ENCODE measurements around the gene ZSCAN22. TPM values are rescaled to one million over a fixed set of nuclear protein-coding genes. Genes with fewer than 3 reads are reported as not detected.

The ZSCAN22 gene
- total RNA-seq, 4 donors from 2014 or later = 1.1 to 2.4 (median 1.8) TPM

DNA sequence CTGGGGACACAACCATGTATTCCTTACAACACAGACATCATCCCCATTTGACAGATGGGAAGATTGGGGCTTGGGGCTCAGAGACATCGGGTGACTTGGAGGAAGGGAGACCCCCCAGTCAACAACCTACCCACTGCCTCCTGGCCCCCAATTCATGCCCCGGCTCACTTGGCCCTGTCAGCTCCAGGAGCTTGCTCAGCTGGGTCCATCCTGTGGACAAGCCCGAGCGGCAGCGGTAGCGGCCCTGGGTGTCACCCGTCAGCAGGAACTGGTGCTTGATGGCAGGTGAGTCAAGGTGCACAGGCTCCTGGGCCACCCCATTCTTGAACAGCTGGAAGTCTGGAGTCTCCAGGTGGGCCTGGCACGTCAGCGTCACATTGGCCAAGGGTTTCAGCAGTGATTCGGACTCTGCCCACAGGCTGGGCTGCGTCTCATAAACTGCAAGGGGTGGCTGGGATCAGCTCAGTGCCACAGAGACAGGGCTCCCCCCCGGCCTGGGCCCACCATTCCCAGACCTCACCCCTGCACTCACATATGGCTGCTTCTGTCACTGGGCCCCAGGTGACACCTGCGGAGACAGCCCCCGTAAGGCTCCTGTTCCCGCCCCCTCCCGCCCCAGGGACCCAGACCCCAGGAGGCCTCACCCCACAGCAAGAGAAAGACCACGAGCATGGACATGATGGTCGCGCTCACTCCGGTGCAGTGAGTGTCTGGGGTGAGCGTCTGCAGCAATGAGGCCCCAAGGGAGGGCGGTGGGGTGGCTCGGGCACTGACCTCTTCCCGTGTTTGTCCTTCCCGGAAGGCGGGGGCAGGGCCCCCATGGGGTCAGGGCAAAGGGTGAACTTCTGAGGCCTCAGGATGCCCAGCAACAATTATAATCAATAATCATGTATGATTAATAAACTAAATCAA is 26.2 kb downstream of the ZSCAN22 start, which contains the start of gene A1BG:
TSS of gene A1BG (minus strand) at position 733 of the 912 bp plus-strand sequence. CDS start at position 678, 55 bp downstream.
- no peak for ATAC-seq
- in situ Hi-C loops (cut with MboI; ENCODE audit: low sequenced_read_pairs in 4 of 4) = no loop called here
- TF ChIP-seq, protein P1, sequence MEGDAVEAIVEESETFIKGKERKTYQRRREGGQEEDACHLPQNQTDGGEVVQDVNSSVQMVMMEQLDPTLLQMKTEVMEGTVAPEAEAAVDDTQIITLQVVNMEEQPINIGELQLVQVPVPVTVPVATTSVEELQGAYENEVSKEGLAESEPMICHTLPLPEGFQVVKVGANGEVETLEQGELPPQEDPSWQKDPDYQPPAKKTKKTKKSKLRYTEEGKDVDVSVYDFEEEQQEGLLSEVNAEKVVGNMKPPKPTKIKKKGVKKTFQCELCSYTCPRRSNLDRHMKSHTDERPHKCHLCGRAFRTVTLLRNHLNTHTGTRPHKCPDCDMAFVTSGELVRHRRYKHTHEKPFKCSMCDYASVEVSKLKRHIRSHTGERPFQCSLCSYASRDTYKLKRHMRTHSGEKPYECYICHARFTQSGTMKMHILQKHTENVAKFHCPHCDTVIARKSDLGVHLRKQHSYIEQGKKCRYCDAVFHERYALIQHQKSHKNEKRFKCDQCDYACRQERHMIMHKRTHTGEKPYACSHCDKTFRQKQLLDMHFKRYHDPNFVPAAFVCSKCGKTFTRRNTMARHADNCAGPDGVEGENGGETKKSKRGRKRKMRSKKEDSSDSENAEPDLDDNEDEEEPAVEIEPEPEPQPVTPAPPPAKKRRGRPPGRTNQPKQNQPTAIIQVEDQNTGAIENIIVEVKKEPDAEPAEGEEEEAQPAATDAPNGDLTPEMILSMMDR (IDR thresholded peaks at IDR 0.05 in 4 of 5, conservative IDR thresholded peaks at IDR 0.05 in 1 of 5) = no peak
- no peak for TF ChIP-seq POLR2A (IDR thresholded peaks at IDR 0.05)
- Histone ChIP-seq H3K36me3 (no peaks in the 10 kb centered on the region), H3K27me3 (peaks cover 8 to 44% (median 24%) of the 10 kb centered on the region in 3 donors), H3K4me1 (no peaks in the 10 kb centered on the region), H3K4me3 (no peak within 1 kb of the TSS), H3K9me3 (no peaks in the 10 kb centered on the region), H3K27ac (no peak within 1 kb of the TSS)
- intact Hi-C loops (cut with DNase I; ENCODE audit: low total_unique reads) = no loop called here
- DNase-seq = no peak

DNA sequence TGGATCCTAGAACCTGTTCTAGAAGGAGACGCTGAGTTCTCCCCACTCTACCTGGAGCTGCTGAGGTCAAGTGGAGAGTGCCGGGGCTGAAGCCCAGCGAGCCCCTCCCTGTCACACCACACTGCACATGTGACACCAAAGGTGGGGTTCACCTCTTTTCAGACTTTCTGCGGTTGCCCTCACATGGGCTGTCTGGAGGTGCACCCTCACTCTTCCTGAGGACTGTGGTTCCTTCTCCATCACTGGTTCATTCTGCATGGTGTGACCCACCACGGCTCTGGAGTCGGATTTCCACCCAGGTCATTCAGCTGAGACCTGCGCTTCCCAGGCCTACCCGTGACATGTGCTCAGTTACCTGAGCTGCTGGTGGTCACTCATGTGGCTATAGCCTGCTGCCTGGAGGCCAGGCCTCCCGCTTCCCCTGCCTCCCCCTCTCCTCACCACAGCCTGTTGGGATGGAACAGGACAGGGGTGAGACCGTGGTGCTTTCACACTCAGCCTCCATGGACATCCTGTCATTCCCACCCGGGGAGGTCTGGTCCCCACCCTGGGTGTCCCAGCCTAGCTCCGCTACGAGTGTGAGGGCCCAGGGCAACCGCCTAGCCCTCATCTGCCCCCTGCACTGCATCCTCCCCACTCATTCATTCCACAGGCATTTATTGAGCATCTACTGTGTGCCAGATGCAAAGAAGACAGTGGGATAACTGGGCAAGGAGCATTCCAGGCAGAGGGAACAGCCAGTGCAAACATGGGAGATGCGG is 27.1 kb downstream of the ZSCAN22 start:
- DNase-seq = no peak
- in situ Hi-C loops (cut with MboI; ENCODE audit: low sequenced_read_pairs in 4 of 4) = no loop called here
- Histone ChIP-seq H3K36me3 (no peaks in the 10 kb centered on the region), H3K9me3 (no peaks in the 10 kb centered on the region), H3K27me3 (peaks cover 7 to 35% (median 23%) of the 10 kb centered on the region in 3 donors), H3K27ac (no peak overlapping the region), H3K4me1 (no peaks in the 10 kb centered on the region), H3K4me3 (no peak overlapping the region)
- intact Hi-C loops (cut with DNase I; ENCODE audit: low total_unique reads) = no loop called here
- no peak for ATAC-seq
- TF ChIP-seq, protein P1 (IDR thresholded peaks at IDR 0.05 in 4 of 5, conservative IDR thresholded peaks at IDR 0.05 in 1 of 5) = no peak
- TF ChIP-seq POLR2A (IDR thresholded peaks at IDR 0.05) = no peak

DNA sequence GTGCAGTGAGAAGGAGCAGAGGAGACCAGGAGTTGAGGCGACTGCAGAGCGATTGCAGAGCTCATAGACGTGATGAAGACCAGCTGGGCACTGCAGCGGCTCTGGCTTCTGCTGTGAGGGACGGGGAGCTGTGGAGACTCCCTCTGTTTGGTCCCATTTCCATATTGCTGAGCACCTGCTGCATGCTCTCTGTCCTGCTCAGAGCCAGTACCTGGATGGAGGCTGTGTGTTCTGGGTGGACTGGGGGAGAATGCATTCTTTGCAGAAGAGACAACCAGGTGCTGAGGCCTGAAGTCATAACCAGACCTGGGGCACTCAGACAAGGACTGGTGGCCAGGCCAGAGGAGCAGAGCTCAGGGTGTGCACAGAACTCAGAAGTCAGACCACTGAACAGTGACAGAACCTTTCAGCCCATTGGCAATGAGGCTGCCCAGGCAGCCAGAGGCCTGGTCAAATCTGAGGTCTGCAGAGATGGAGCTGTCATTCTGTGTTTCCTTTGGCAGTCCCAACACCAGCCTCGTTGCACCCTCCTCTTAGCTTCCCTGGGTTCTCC is 27.8 kb downstream of the ZSCAN22 start:
- TF ChIP-seq, protein P1 (IDR thresholded peaks at IDR 0.05 in 4 of 5, conservative IDR thresholded peaks at IDR 0.05 in 1 of 5) = no peak
- TF ChIP-seq POLR2A (IDR thresholded peaks at IDR 0.05) = no peak
- Histone ChIP-seq H3K36me3 (no peaks in the 10 kb centered on the region), H3K4me1 (no peaks in the 10 kb centered on the region), H3K27me3 (peaks cover 5 to 32% (median 23%) of the 10 kb centered on the region in 3 donors), H3K9me3 (no peaks in the 10 kb centered on the region), H3K27ac (no peak overlapping the region), H3K4me3 (no peak overlapping the region)
- DNase-seq (no peak), ATAC-seq (no peak)
- in situ Hi-C loops (cut with MboI; ENCODE audit: low sequenced_read_pairs in 4 of 4) (no loop called here), intact Hi-C loops (cut with DNase I; ENCODE audit: low total_unique reads) (no loop called here)

DNA sequence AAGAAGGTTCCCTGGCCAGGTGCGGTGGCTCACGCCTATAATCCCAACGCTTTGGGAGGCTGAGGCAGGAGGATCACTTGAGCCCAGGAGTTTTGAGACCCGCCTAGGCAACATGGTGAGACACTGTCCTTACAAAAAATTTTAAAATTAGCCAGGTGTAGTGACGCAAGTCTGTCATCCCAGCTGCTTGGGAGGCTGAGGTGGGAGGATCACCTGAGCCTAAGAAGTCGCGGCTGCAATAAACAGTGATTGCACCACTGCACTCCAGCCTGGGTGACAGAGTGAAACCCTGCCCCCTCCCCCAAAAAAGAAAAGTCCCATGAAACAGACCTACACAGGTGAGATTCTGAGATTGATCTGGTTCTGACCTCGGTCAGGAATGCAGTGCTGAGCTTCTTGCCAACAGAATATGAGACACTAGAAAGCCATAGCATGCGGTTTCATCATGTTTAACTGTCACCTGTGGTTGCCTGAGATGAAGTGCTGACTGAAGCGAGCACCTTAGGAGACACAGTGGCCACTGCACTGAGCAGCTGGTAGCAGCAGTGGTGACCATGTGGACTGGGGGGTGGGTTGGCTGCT is 28.5 kb downstream of the ZSCAN22 start:
- Histone ChIP-seq H3K9me3 (no peaks in the 10 kb centered on the region), H3K4me3 (no peak overlapping the region), H3K4me1 (no peaks in the 10 kb centered on the region), H3K36me3 (no peaks in the 10 kb centered on the region), H3K27ac (no peak overlapping the region), H3K27me3 (peaks cover 2 to 32% (median 17%) of the 10 kb centered on the region in 3 donors)
- in situ Hi-C loops (cut with MboI; ENCODE audit: low sequenced_read_pairs in 4 of 4) (no loop called here), intact Hi-C loops (cut with DNase I; ENCODE audit: low total_unique reads) (no loop called here)
- DNase-seq (no peak), ATAC-seq (no peak)
- TF ChIP-seq, protein P1 (IDR thresholded peaks at IDR 0.05 in 4 of 5, conservative IDR thresholded peaks at IDR 0.05 in 1 of 5) = no peak
- no peak for TF ChIP-seq POLR2A (IDR thresholded peaks at IDR 0.05)
